Measurements from ENCODE around the gene KIDINS220. TPM values are rescaled to one million over a fixed set of nuclear protein-coding genes. Genes with fewer than 3 reads are reported as not detected.

KIDINS220 gene
- total RNA-seq, 1 donor from 2014 or later = 59.9 TPM

GRCh38 chr2:8840475-8841091 is 3.2 kb upstream of the KIDINS220 start:
- Mint-ChIP-seq H3K9me3 (ENCODE audit: unreplicated experiment) (no peaks in the 10 kb centered on the region), H3K27me3 (ENCODE audit: unreplicated experiment) (peaks cover 8% of the 10 kb centered on the region), H3K27ac (ENCODE audit: unreplicated experiment) (no peak overlapping the region), H3K4me1 (ENCODE audit: unreplicated experiment) (peaks cover 6% of the 10 kb centered on the region), H3K4me3 (ENCODE audit: unreplicated experiment) (no peak overlapping the region), H3K36me3 (ENCODE audit: low read depth, unreplicated experiment) (peaks cover 4% of the 10 kb centered on the region)
- DNase-seq (ENCODE audit: low spot score) = no peak
- TF ChIP-seq CTCF (IDR thresholded peaks at IDR 0.05; ENCODE audit: unreplicated experiment) = no peak

- peaks cover 9% of the 10 kb centered on the region for H3K4me1 Mint-ChIP-seq (ENCODE audit: unreplicated experiment)
- H3K27me3 Mint-ChIP-seq (ENCODE audit: unreplicated experiment) = peaks cover 7% of the 10 kb centered on the region
- no peak for TF ChIP-seq CTCF (IDR thresholded peaks at IDR 0.05; ENCODE audit: unreplicated experiment)
- no peak for DNase-seq (ENCODE audit: low spot score)
- H3K36me3 Mint-ChIP-seq (ENCODE audit: low read depth, unreplicated experiment) = peaks cover 4% of the 10 kb centered on the region
- no peak overlapping the region for H3K27ac Mint-ChIP-seq (ENCODE audit: unreplicated experiment)
- H3K9me3 Mint-ChIP-seq (ENCODE audit: unreplicated experiment) = no peaks in the 10 kb centered on the region
- no peak overlapping the region for H3K4me3 Mint-ChIP-seq (ENCODE audit: unreplicated experiment)
Measured at GRCh38 chr2:8839189-8839965, 2.0 kb upstream of the KIDINS220 start.

- Mint-ChIP-seq H3K4me1 (ENCODE audit: unreplicated experiment) (peaks cover 9% of the 10 kb centered on the region), H3K9me3 (ENCODE audit: unreplicated experiment) (no peaks in the 10 kb centered on the region), H3K27ac (ENCODE audit: unreplicated experiment) (no peak overlapping the region), H3K4me3 (ENCODE audit: unreplicated experiment) (peak overlapping the region; percentile 99), H3K36me3 (ENCODE audit: low read depth, unreplicated experiment) (peaks cover 4% of the 10 kb centered on the region), H3K27me3 (ENCODE audit: unreplicated experiment) (peaks cover 7% of the 10 kb centered on the region)
- DNase-seq (ENCODE audit: low spot score) = no peak
- no peak for TF ChIP-seq CTCF (IDR thresholded peaks at IDR 0.05; ENCODE audit: unreplicated experiment)
Measured at GRCh38 chr2:8837795-8838140, 355 bp upstream of the KIDINS220 start.

- TF ChIP-seq CTCF (IDR thresholded peaks at IDR 0.05; ENCODE audit: unreplicated experiment) = no peak
- DNase-seq (ENCODE audit: low spot score) = no peak
- Mint-ChIP-seq H3K36me3 (ENCODE audit: low read depth, unreplicated experiment) (peaks cover 4% of the 10 kb centered on the region), H3K27me3 (ENCODE audit: unreplicated experiment) (peaks cover 5% of the 10 kb centered on the region), H3K4me1 (ENCODE audit: unreplicated experiment) (peaks cover 9% of the 10 kb centered on the region), H3K4me3 (ENCODE audit: unreplicated experiment) (no peak overlapping the region), H3K27ac (ENCODE audit: unreplicated experiment) (no peak overlapping the region), H3K9me3 (ENCODE audit: unreplicated experiment) (no peaks in the 10 kb centered on the region)
Measured at GRCh38 chr2:8835279-8835678, 2.1 kb downstream of the KIDINS220 start.

GRCh38 chr2:8833853-8834252 is 3.6 kb downstream of the KIDINS220 start:
- DNase-seq (ENCODE audit: low spot score) = no peak
- no peak for TF ChIP-seq CTCF (IDR thresholded peaks at IDR 0.05; ENCODE audit: unreplicated experiment)
- H3K27ac Mint-ChIP-seq (ENCODE audit: unreplicated experiment) = no peak overlapping the region
- H3K9me3 Mint-ChIP-seq (ENCODE audit: unreplicated experiment) = no peaks in the 10 kb centered on the region
- peaks cover 3% of the 10 kb centered on the region for H3K27me3 Mint-ChIP-seq (ENCODE audit: unreplicated experiment)
- H3K36me3 Mint-ChIP-seq (ENCODE audit: low read depth, unreplicated experiment) = peaks cover 4% of the 10 kb centered on the region
- H3K4me3 Mint-ChIP-seq (ENCODE audit: unreplicated experiment) = no peak overlapping the region
- H3K4me1 Mint-ChIP-seq (ENCODE audit: unreplicated experiment) = peaks cover 10% of the 10 kb centered on the region
